ENCODE data around the gene MLPH.

Gene MLPH

GRCh38 chr2:237480556-237480955 lies 6.5 kb upstream of the MLPH start:
- DNase-seq, result no peak
- Histone ChIP-seq H3K23ac (ENCODE audit: low read length) (no peak overlapping the region), H4K8ac (ENCODE audit: low read depth, low read length) (no peak overlapping the region), H3K14ac (ENCODE audit: low read length) (no peak overlapping the region), H3K18ac (ENCODE audit: low read length) (no peak overlapping the region), H3K9me3 (ENCODE audit: insufficient read depth, low read depth, low read length) (no peaks in the 10 kb centered on the region), H3K79me1 (ENCODE audit: low read length) (no peaks in the 10 kb centered on the region), H3K9ac (ENCODE audit: low read length) (no peak overlapping the region), H4K12ac (ENCODE audit: low read depth, low read length) (no peak overlapping the region), H2AK5ac (ENCODE audit: low read length) (no peak overlapping the region), H2AFZ (ENCODE audit: insufficient read depth, low read length, poor library complexity) (no peak overlapping the region), H2BK12ac (ENCODE audit: low read length) (no peak overlapping the region), H3K27me3 (ENCODE audit: insufficient read depth, low read length) (no peaks in the 10 kb centered on the region), H2BK5ac (ENCODE audit: low read depth, low read length, poor library complexity) (no peak overlapping the region), H3K79me2 (ENCODE audit: control insufficient read depth, insufficient read depth, low read length, poor library complexity) (no peaks in the 10 kb centered on the region), H4K91ac (ENCODE audit: low read depth, low read length) (no peak overlapping the region), H3K27ac (ENCODE audit: low read depth, low read length) (no peak overlapping the region), H3K4me2 (ENCODE audit: low read length) (no peak overlapping the region), H3K36me3 (ENCODE audit: control insufficient read depth in 1 of 2, insufficient read depth in 2 of 2, low read length in 2 of 2) (no peaks in the 10 kb centered on the region), H3K4me3 (ENCODE audit: low read depth, low read length) (no peak overlapping the region), H3K4ac (ENCODE audit: low read depth, low read length) (no peak overlapping the region), H3K4me1 (ENCODE audit: control insufficient read depth in 1 of 2, insufficient read depth in 2 of 2, low read length in 2 of 2) (peaks cover 12 to 17% of the 10 kb centered on the region in 2 experiments), H2BK120ac (ENCODE audit: insufficient read depth, low read length, poor library complexity) (no peak overlapping the region)
- no CpG with 5 or more reads among the region's 7 CpGs for WGBS (ENCODE audit: extremely low coverage, insufficient coverage, insufficient read length)

GRCh38 chr2:237480988-237481525 lies 6.0 kb upstream of the MLPH start:
- H4K91ac ChIP-seq (ENCODE audit: low read depth, low read length), result no peak overlapping the region
- no peak overlapping the region for H3K14ac ChIP-seq (ENCODE audit: low read length)
- peaks cover 10 to 12% of the 10 kb centered on the region in 2 experiments for H3K4me1 ChIP-seq (ENCODE audit: control insufficient read depth in 1 of 2, insufficient read depth in 2 of 2, low read length in 2 of 2)
- H2AFZ ChIP-seq (ENCODE audit: insufficient read depth, low read length, poor library complexity), result no peak overlapping the region
- no peak overlapping the region for H2AK5ac ChIP-seq (ENCODE audit: low read length)
- H3K4ac ChIP-seq (ENCODE audit: low read depth, low read length), result no peak overlapping the region
- peaks cover 2% of the 10 kb centered on the region for H3K27me3 ChIP-seq (ENCODE audit: insufficient read depth, low read length)
- no peaks in the 10 kb centered on the region for H3K36me3 ChIP-seq (ENCODE audit: control insufficient read depth in 1 of 2, insufficient read depth in 2 of 2, low read length in 2 of 2)
- no peak overlapping the region for H3K23ac ChIP-seq (ENCODE audit: low read length)
- no peak for DNase-seq
- no peak overlapping the region for H3K9ac ChIP-seq (ENCODE audit: low read length)
- no peak overlapping the region for H2BK5ac ChIP-seq (ENCODE audit: low read depth, low read length, poor library complexity)
- no peaks in the 10 kb centered on the region for H3K9me3 ChIP-seq (ENCODE audit: insufficient read depth, low read depth, low read length)
- H4K8ac ChIP-seq (ENCODE audit: low read depth, low read length), result no peak overlapping the region
- no peak overlapping the region for H3K27ac ChIP-seq (ENCODE audit: low read depth, low read length)
- no peak overlapping the region for H2BK120ac ChIP-seq (ENCODE audit: insufficient read depth, low read length, poor library complexity)
- no peak overlapping the region for H3K4me3 ChIP-seq (ENCODE audit: low read depth, low read length)
- no peaks in the 10 kb centered on the region for H3K79me1 ChIP-seq (ENCODE audit: low read length)
- H2BK12ac ChIP-seq (ENCODE audit: low read length), result no peak overlapping the region
- no CpG with 5 or more reads among the region's 3 CpGs for WGBS (ENCODE audit: extremely low coverage, insufficient coverage, insufficient read length)
- H3K18ac ChIP-seq (ENCODE audit: low read length), result no peak overlapping the region
- H3K79me2 ChIP-seq (ENCODE audit: control insufficient read depth, insufficient read depth, low read length, poor library complexity), result no peaks in the 10 kb centered on the region
- no peak overlapping the region for H3K4me2 ChIP-seq (ENCODE audit: low read length)
- no peak overlapping the region for H4K12ac ChIP-seq (ENCODE audit: low read depth, low read length)

GRCh38 chr2:237482485-237482884 lies 4.6 kb upstream of the MLPH start:
- peaks cover 15% of the 10 kb centered on the region for H3K27me3 ChIP-seq (ENCODE audit: insufficient read depth, low read length)
- peak in 1 of 2 donors; percentile 29 for DNase-seq
- H3K4me1 ChIP-seq (ENCODE audit: control insufficient read depth in 1 of 2, insufficient read depth in 2 of 2, low read length in 2 of 2), result peaks cover 20 to 24% of the 10 kb centered on the region in 2 experiments
- H3K14ac ChIP-seq (ENCODE audit: low read length), result no peak overlapping the region
- no peaks in the 10 kb centered on the region for H3K36me3 ChIP-seq (ENCODE audit: control insufficient read depth in 1 of 2, insufficient read depth in 2 of 2, low read length in 2 of 2)
- H3K4ac ChIP-seq (ENCODE audit: low read depth, low read length), result no peak overlapping the region
- no peak overlapping the region for H3K18ac ChIP-seq (ENCODE audit: low read length)
- peaks cover 2% of the 10 kb centered on the region for H3K9me3 ChIP-seq (ENCODE audit: insufficient read depth, low read depth, low read length)
- no peak overlapping the region for H2AK5ac ChIP-seq (ENCODE audit: low read length)
- H4K8ac ChIP-seq (ENCODE audit: low read depth, low read length), result no peak overlapping the region
- no peak overlapping the region for H2AFZ ChIP-seq (ENCODE audit: insufficient read depth, low read length, poor library complexity)
- no peaks in the 10 kb centered on the region for H3K79me2 ChIP-seq (ENCODE audit: control insufficient read depth, insufficient read depth, low read length, poor library complexity)
- H3K4me3 ChIP-seq (ENCODE audit: low read depth, low read length), result no peak overlapping the region
- H3K79me1 ChIP-seq (ENCODE audit: low read length), result peaks cover 2% of the 10 kb centered on the region
- no peak overlapping the region for H3K23ac ChIP-seq (ENCODE audit: low read length)
- H3K27ac ChIP-seq (ENCODE audit: low read depth, low read length), result no peak overlapping the region
- H3K9ac ChIP-seq (ENCODE audit: low read length), result no peak overlapping the region
- H2BK12ac ChIP-seq (ENCODE audit: low read length), result no peak overlapping the region
- WGBS (ENCODE audit: extremely low coverage, insufficient coverage, insufficient read length), result no CpG with 5 or more reads among the region's 6 CpGs
- no peak overlapping the region for H2BK5ac ChIP-seq (ENCODE audit: low read depth, low read length, poor library complexity)
- no peak overlapping the region for H3K4me2 ChIP-seq (ENCODE audit: low read length)
- peak overlapping the region; percentile 7 for H4K91ac ChIP-seq (ENCODE audit: low read depth, low read length)
- H2BK120ac ChIP-seq (ENCODE audit: insufficient read depth, low read length, poor library complexity), result peak overlapping the region; percentile 62
- H4K12ac ChIP-seq (ENCODE audit: low read depth, low read length), result no peak overlapping the region

- H3K14ac ChIP-seq (ENCODE audit: low read length), result peak overlapping the region; percentile 26
- no peaks in the 10 kb centered on the region for H3K36me3 ChIP-seq (ENCODE audit: control insufficient read depth in 1 of 2, insufficient read depth in 2 of 2, low read length in 2 of 2)
- no peak overlapping the region for H3K4ac ChIP-seq (ENCODE audit: low read depth, low read length)
- H3K23ac ChIP-seq (ENCODE audit: low read length), result no peak overlapping the region
- H3K18ac ChIP-seq (ENCODE audit: low read length), result no peak overlapping the region
- H3K4me3 ChIP-seq (ENCODE audit: low read depth, low read length), result no peak overlapping the region
- no peak overlapping the region for H2AK5ac ChIP-seq (ENCODE audit: low read length)
- H2BK5ac ChIP-seq (ENCODE audit: low read depth, low read length, poor library complexity), result no peak overlapping the region
- peak overlapping the region; percentile 34 for H2BK120ac ChIP-seq (ENCODE audit: insufficient read depth, low read length, poor library complexity)
- H4K8ac ChIP-seq (ENCODE audit: low read depth, low read length), result no peak overlapping the region
- no peak overlapping the region for H4K12ac ChIP-seq (ENCODE audit: low read depth, low read length)
- H3K27me3 ChIP-seq (ENCODE audit: insufficient read depth, low read length), result peaks cover 19% of the 10 kb centered on the region
- DNase-seq, result peak; percentile 41 to 57
- H3K9me3 ChIP-seq (ENCODE audit: insufficient read depth, low read depth, low read length), result peaks cover 2% of the 10 kb centered on the region
- no peak overlapping the region for H3K4me2 ChIP-seq (ENCODE audit: low read length)
- H2AFZ ChIP-seq (ENCODE audit: insufficient read depth, low read length, poor library complexity), result no peak overlapping the region
- no peak overlapping the region for H3K27ac ChIP-seq (ENCODE audit: low read depth, low read length)
- peak overlapping the region; percentile 5 for H4K91ac ChIP-seq (ENCODE audit: low read depth, low read length)
- peaks cover 20 to 26% of the 10 kb centered on the region in 2 experiments for H3K4me1 ChIP-seq (ENCODE audit: control insufficient read depth in 1 of 2, insufficient read depth in 2 of 2, low read length in 2 of 2)
- H3K79me1 ChIP-seq (ENCODE audit: low read length), result peaks cover 2% of the 10 kb centered on the region
- no CpG with 5 or more reads among the region's 9 CpGs for WGBS (ENCODE audit: extremely low coverage, insufficient coverage, insufficient read length)
- H3K79me2 ChIP-seq (ENCODE audit: control insufficient read depth, insufficient read depth, low read length, poor library complexity), result no peaks in the 10 kb centered on the region
- H2BK12ac ChIP-seq (ENCODE audit: low read length), result peak overlapping the region; percentile 35
- H3K9ac ChIP-seq (ENCODE audit: low read length), result no peak overlapping the region
Observed at GRCh38 chr2:237483018-237483731, 3.9 kb upstream of the MLPH start.
